Suprapubic skin (tissue), 4 donors: ENCODE results near the gene TASOR2. TPM values are rescaled to one million over a fixed set of nuclear protein-coding genes. Genes with fewer than 3 reads are reported as not detected.

Experiments used
- DNase-seq, 2 donors: peaks; one replicate each; pipeline ENCODE4 v3.0.0-alpha.2; 2019; ENCODE audit warnings: low spot score in 2 of 2
- H3K27ac ChIP-seq: fragments of 200-600 bp; sonication (generic); one replicate; pipeline ENCODE4 v1.5.1; 2019
- H3K27me3 ChIP-seq: fragments of 200-600 bp; sonication (generic); one replicate; pipeline ENCODE4 v1.5.1; 2019
- H3K36me3 ChIP-seq: fragments of 200-600 bp; sonication (generic); one replicate; pipeline ENCODE4 v1.5.1; 2019
- H3K4me1 ChIP-seq: fragments of 200-600 bp; sonication (generic); one replicate; pipeline ENCODE4 v1.5.1; 2019
- H3K4me3 ChIP-seq: fragments of 200-600 bp; sonication (generic); one replicate; pipeline ENCODE4 v1.5.1; 2019; ENCODE audit warnings: mild to moderate bottlenecking
- H3K9me3 ChIP-seq: fragments of 200-600 bp; sonication (generic); one replicate; pipeline ENCODE4 v1.5.1; 2019
- CTCF ChIP-seq, 2 donors: fragments of 200-600 bp in 1 of 2; fragments of 450-650 bp in 1 of 2; sonication (generic) in 1 of 2; IDR thresholded peaks; one replicate each; pipeline ENCODE4 v1.5.1; 2016 to 2019; ENCODE audit warnings: antibody characterized with exemption in 2 of 2, mild to moderate bottlenecking in 1 of 2, moderate library complexity in 1 of 2
- EP300 ChIP-seq: sonication (generic); formaldehyde crosslinking; IDR thresholded peaks from one replicate; pipeline ENCODE4 v1.6.1; 2017; ENCODE audit warnings: antibody characterized with exemption
- POLR2A ChIP-seq, 2 donors: fragments of 450-650 bp; IDR thresholded peaks; one replicate each; pipeline ENCODE4 v1.6.1; 2017; ENCODE audit warnings: antibody characterized with exemption in 2 of 2, mild to moderate bottlenecking in 2 of 2, moderate library complexity in 2 of 2
- POLR2AphosphoS5 ChIP-seq, 3 donors: sonication (generic); formaldehyde crosslinking; IDR thresholded peaks; one replicate each; pipeline ENCODE4 v1.6.1; 2017; ENCODE audit warnings: antibody characterized with exemption in 3 of 3
- WGBS: methylation state at CpG from one replicate; pipeline ENCODE4 v1.1.5; 2018; 5-methylcytosine and 5-hydroxymethylcytosine counted together
- total RNA-seq, 4 donors: library from RNA; depleted of rRNA; stranded (reverse); fragments of >200 nt; gene quantifications; one replicate each; pipeline ENCODE4 v1.1.0, GENCODE V29; 2016

Gene TASOR2
- total RNA-seq, 4 donors from 2014 or later: 49.8 to 78.3 (median 59.9) TPM

GRCh38 chr10:5666841-5667630 lies 17.6 kb upstream of the TASOR2 start:
- WGBS: 49% methylated on average over 11 of the region's 15 CpGs
- H3K4me3 ChIP-seq: peak overlapping the region; percentile 93
- peaks cover 31% of the 10 kb centered on the region for H3K4me1 ChIP-seq
- TF ChIP-seq EP300 (no peak), CTCF (IDR thresholded peaks at IDR 0.05) (no peak), POLR2AphosphoS5 (IDR thresholded peaks at IDR 0.05) (no peak), POLR2A (IDR thresholded peaks at IDR 0.05) (no peak)
- no peaks in the 10 kb centered on the region for H3K36me3 ChIP-seq
- H3K27ac ChIP-seq: no peak overlapping the region
- no peak for DNase-seq
- no peaks in the 10 kb centered on the region for H3K27me3 ChIP-seq
- H3K9me3 ChIP-seq: no peaks in the 10 kb centered on the region

- H3K4me3 ChIP-seq: no peak overlapping the region
- H3K9me3 ChIP-seq: no peaks in the 10 kb centered on the region
- H3K4me1 ChIP-seq: peaks cover 31% of the 10 kb centered on the region
- 88% methylated on average over 4 of the region's 4 CpGs for WGBS
- TF ChIP-seq POLR2A (IDR thresholded peaks at IDR 0.05): no peak
- TF ChIP-seq CTCF (IDR thresholded peaks at IDR 0.05): no peak
- no peak for TF ChIP-seq EP300
- no peak for TF ChIP-seq POLR2AphosphoS5 (IDR thresholded peaks at IDR 0.05)
- DNase-seq: no peak
- H3K27ac ChIP-seq: no peak overlapping the region
- no peaks in the 10 kb centered on the region for H3K27me3 ChIP-seq
- no peaks in the 10 kb centered on the region for H3K36me3 ChIP-seq
Observed at GRCh38 chr10:5668429-5668828, 16.2 kb upstream of the TASOR2 start.

- 80% methylated on average over 1 of the region's 1 CpG for WGBS
- no peaks in the 10 kb centered on the region for H3K27me3 ChIP-seq
- H3K4me3 ChIP-seq: no peak overlapping the region
- H3K9me3 ChIP-seq: no peaks in the 10 kb centered on the region
- DNase-seq: no peak
- H3K36me3 ChIP-seq: no peaks in the 10 kb centered on the region
- no peak overlapping the region for H3K27ac ChIP-seq
- TF ChIP-seq CTCF (IDR thresholded peaks at IDR 0.05): no peak
- TF ChIP-seq POLR2AphosphoS5 (IDR thresholded peaks at IDR 0.05): no peak
- peaks cover 21% of the 10 kb centered on the region for H3K4me1 ChIP-seq
Observed at GRCh38 chr10:5669604-5670003, 15.0 kb upstream of the TASOR2 start.

- TF ChIP-seq POLR2A (IDR thresholded peaks at IDR 0.05) (no peak), POLR2AphosphoS5 (IDR thresholded peaks at IDR 0.05) (no peak), EP300 (no peak), CTCF (IDR thresholded peaks at IDR 0.05) (no peak)
- no peaks in the 10 kb centered on the region for H3K27me3 ChIP-seq
- WGBS: 84% methylated on average over 8 of the region's 8 CpGs
- no peak overlapping the region for H3K27ac ChIP-seq
- no peaks in the 10 kb centered on the region for H3K9me3 ChIP-seq
- peaks cover 12% of the 10 kb centered on the region for H3K4me1 ChIP-seq
- H3K36me3 ChIP-seq: no peaks in the 10 kb centered on the region
- no peak overlapping the region for H3K4me3 ChIP-seq
- DNase-seq: no peak
Observed at GRCh38 chr10:5670662-5671375, 13.8 kb upstream of the TASOR2 start.

- H3K27me3 ChIP-seq: no peaks in the 10 kb centered on the region
- H3K4me3 ChIP-seq: no peak overlapping the region
- H3K27ac ChIP-seq: no peak overlapping the region
- no peak for TF ChIP-seq POLR2AphosphoS5 (IDR thresholded peaks at IDR 0.05)
- no peak for TF ChIP-seq CTCF (IDR thresholded peaks at IDR 0.05)
- TF ChIP-seq EP300: no peak
- TF ChIP-seq POLR2A (IDR thresholded peaks at IDR 0.05): no peak
- H3K9me3 ChIP-seq: no peaks in the 10 kb centered on the region
- H3K36me3 ChIP-seq: no peaks in the 10 kb centered on the region
- no peak for DNase-seq
- H3K4me1 ChIP-seq: no peaks in the 10 kb centered on the region
- WGBS: 74% methylated on average over 9 of the region's 9 CpGs
Observed at GRCh38 chr10:5678397-5679036, 6.1 kb upstream of the TASOR2 start.
